HG02759 (cell line): ENCODE measurements around the gene OTOF.
A peak's percentile ranks its signal among the peaks of the same experiment; 100 is the strongest.

Experiments
- ATAC-seq: cut with Tn5 transposase; IDR thresholded peaks from one replicate; pipeline ENCODE4 v1.9.1; 2021; ENCODE audit warnings: mild to moderate bottlenecking, moderate library complexity; ENCODE audit not compliant: unreplicated experiment

OTOF gene

DNA sequence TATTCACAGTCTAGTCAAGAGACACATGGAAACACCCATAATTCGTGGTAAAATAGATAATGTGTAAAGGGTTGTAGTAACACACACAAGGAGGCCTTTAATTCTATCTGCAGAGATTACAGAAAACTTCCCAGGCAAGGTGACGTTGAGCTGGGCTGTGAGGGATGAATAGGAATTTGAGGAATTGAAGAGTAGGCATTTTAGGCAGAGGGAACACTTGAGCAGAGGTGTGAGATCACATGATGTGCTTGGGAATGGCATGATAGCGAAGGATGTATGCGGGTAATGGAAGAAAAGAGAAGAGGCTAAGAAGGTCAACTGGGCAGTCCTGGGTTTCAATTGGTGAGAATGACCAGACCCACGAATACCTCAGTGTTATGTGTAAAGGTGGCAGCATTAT is 56.0 kb downstream of the OTOF start:
- ATAC-seq = no peak

DNA sequence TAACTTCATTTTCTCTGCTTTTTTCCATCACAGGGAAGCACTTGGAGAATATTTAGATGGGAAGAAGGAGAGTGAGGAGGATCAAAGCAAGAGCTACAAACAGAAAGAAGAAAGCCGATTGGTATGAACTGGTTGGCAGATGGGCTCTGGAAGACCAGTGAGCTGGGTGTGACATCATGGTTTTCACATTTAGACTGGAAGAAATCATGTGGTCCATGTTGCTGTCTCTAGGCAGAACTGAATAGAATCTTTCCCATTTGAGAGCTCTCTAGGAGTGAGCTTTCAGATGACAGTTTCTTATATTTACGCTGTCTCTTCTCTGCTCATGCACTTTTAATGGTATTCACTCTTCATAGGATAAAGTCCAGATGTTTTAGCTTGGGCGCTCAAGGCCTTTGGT is 63.6 kb downstream of the OTOF start:
- no peak for ATAC-seq

DNA sequence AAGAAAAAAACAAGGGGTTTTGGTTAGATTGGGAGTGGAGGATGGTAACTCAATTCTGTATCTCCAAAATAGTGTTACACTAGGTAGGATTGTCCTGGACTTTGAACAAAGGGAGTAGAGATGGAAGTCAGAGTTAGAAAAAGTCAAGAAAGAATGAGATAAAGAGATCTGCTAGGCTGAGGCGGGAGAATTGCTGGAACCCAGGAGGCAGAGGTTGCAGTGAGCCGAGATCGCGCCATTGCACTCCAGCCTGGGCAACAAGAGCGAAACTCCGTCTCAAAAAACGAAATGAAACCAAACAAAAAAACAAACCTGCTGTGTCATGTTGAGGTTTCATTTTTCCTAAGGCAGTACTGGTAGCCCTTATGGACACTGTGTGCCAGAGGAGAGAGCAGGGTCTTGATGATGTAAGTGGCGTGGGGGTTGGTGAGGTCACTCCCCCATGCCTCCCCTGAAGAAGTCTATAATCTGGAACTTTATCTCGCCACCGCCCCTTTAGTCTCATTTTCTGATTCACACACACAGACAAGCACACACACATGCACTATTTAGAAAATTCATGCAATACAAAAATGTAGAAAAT is 65.7 kb downstream of the OTOF start:
- ATAC-seq = peak; percentile 43

DNA sequence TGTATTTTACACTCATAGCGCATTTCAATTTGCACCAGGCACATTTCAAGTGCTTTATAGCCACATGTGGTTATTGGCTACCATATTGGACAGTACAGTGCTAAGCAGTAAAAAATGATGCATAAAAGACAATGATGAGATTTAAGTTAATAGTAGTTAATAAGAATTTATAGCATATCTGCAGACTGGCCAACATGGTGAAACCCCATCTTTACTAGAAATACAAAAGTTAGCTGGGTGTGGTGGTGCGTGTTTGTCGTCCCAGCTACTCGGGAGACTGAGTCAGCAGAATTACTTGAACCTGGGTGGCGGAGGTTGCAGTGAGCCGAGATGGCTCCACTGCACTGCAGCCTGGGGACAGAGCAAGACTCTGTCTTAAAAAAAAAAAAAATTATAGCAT is 66.5 kb downstream of the OTOF start:
- ATAC-seq = no peak

DNA sequence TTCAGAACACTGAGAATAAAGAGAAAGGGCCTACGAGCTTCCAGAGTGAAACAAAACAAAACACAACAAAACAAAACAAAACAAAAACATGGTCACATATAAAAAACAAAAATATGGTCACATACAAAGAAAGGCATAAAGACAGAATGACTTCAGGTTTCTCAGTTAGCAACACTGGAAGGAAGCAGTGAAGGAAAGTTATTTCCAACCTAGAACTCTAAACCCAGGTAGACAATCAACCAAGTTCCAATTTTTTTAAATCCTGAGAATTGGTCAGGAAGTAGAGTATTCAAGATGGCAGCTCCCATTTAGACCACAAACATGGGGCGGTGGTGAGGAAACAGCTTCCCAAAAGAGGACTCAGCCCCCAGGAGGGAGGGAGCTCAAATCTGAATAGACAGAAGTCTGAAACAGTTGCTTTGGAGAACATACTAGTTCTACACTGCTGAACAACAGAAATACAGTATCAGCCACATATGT is 67.1 kb downstream of the OTOF start:
- ATAC-seq = no peak

DNA sequence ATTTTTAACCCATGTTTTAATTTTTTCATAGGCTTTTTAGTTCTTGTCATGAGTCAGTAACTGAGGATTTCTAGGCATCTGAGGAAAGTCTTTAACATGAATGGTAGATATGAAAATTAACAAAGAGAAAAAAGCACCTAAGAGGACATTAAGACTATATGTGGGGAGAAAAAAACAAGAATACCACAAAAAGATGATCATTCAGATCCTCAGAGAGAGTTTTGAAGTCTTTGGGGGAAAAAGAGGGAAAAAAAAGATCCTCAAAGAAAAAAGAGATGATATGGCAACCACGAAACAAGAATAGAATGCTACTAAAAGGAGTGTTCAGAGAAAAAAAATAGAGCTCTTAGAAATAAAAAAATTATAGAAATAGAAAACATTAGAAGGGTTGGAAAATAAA is 68.1 kb downstream of the OTOF start:
- no peak for ATAC-seq

DNA sequence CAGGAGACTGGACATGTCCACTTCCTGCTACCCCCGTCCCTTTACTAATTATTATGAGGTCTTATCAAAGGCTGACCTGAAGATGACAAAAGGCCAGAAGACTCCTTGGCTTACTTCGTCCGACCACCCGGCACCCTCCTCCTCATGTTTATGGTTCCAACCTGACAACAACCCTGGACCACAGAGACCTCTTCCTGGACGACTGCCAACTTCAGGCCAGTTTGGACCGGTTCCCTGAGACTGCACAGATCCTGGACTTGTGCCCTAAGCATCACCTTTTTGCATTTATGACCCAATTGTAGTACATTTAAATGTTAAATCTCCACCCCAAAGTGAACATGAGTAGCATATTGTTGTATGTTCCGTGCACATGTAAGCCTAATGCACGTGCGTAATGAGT is 70.4 kb downstream of the OTOF start:
- ATAC-seq = no peak
